ENCODE data around the gene CLNS1A.
A peak's percentile ranks its signal among the peaks of the same experiment; 100 is the strongest.

CLNS1A gene

GRCh38 chr11:77619576-77620198 lies 17.9 kb downstream of the CLNS1A start:
- Histone ChIP-seq H3K4me1 (ENCODE audit: control insufficient read depth in 2 of 2, insufficient read depth in 2 of 2, low read length in 2 of 2) (no peaks in the 10 kb centered on the region), H3K9ac (ENCODE audit: low read depth in 1 of 2, low read length in 2 of 2) (no peak overlapping the region), H3K27me3 (ENCODE audit: control insufficient read depth in 2 of 2, insufficient read depth in 2 of 2, low read length in 2 of 2) (no peaks in the 10 kb centered on the region), H3K4me3 (ENCODE audit: low read length in 2 of 2) (no peak overlapping the region), H3K36me3 (ENCODE audit: control insufficient read depth in 2 of 2, insufficient read depth in 2 of 2, low read length in 2 of 2) (peaks cover 39 to 53% of the 10 kb centered on the region in 2 donors), H3K27ac (ENCODE audit: low read depth in 2 of 2, low read length in 2 of 2) (no peak overlapping the region), H3K9me3 (ENCODE audit: control insufficient read depth in 2 of 2, low read length in 2 of 2) (no peaks in the 10 kb centered on the region)

DNA sequence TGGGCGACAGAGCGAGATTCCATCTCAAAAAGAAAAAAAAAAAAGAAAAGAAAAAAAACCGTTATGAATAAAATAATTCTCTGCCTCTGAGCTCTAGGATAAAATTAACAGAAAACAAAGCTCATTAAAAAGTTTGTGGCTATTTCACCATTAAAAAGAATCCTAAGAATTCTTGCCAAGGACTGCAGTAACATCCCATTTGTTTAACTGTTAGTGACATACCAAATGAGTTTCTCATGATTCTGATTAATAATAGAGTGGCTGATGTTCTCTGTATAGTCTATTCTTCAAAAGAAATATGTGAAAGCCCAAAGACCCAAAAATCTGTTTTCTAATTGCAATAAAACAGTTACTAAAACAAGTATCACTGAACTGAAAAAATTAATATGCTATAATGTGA lies 19.7 kb downstream of the CLNS1A start:
- H3K4me3 ChIP-seq (ENCODE audit: low read length in 2 of 2): no peak overlapping the region
- no peaks in the 10 kb centered on the region for H3K27me3 ChIP-seq (ENCODE audit: control insufficient read depth in 2 of 2, insufficient read depth in 2 of 2, low read length in 2 of 2)
- H3K27ac ChIP-seq (ENCODE audit: low read depth in 2 of 2, low read length in 2 of 2): no peak overlapping the region
- H3K9me3 ChIP-seq (ENCODE audit: control insufficient read depth in 2 of 2, low read length in 2 of 2): no peaks in the 10 kb centered on the region
- peaks cover 31 to 47% of the 10 kb centered on the region in 2 donors for H3K36me3 ChIP-seq (ENCODE audit: control insufficient read depth in 2 of 2, insufficient read depth in 2 of 2, low read length in 2 of 2)
- no peak overlapping the region for H3K9ac ChIP-seq (ENCODE audit: low read depth in 1 of 2, low read length in 2 of 2)
- H3K4me1 ChIP-seq (ENCODE audit: control insufficient read depth in 2 of 2, insufficient read depth in 2 of 2, low read length in 2 of 2): no peaks in the 10 kb centered on the region

- Histone ChIP-seq H3K4me1 (ENCODE audit: control insufficient read depth in 2 of 2, insufficient read depth in 2 of 2, low read length in 2 of 2) (no peaks in the 10 kb centered on the region), H3K27me3 (ENCODE audit: control insufficient read depth in 2 of 2, insufficient read depth in 2 of 2, low read length in 2 of 2) (no peaks in the 10 kb centered on the region), H3K9me3 (ENCODE audit: control insufficient read depth in 2 of 2, low read length in 2 of 2) (no peaks in the 10 kb centered on the region), H3K36me3 (ENCODE audit: control insufficient read depth in 2 of 2, insufficient read depth in 2 of 2, low read length in 2 of 2) (peaks cover 21 to 22% of the 10 kb centered on the region in 2 donors), H3K4me3 (ENCODE audit: low read length in 2 of 2) (no peak overlapping the region), H3K9ac (ENCODE audit: low read depth in 1 of 2, low read length in 2 of 2) (no peak overlapping the region), H3K27ac (ENCODE audit: low read depth in 2 of 2, low read length in 2 of 2) (no peak overlapping the region)
Observed at GRCh38 chr11:77611921-77612320, 25.7 kb downstream of the CLNS1A start.

- H3K4me3 ChIP-seq (ENCODE audit: low read length in 2 of 2): no peak overlapping the region
- H3K9ac ChIP-seq (ENCODE audit: low read depth in 1 of 2, low read length in 2 of 2): no peak overlapping the region
- H3K9me3 ChIP-seq (ENCODE audit: control insufficient read depth in 2 of 2, low read length in 2 of 2): no peaks in the 10 kb centered on the region
- no peak overlapping the region for H3K27ac ChIP-seq (ENCODE audit: low read depth in 2 of 2, low read length in 2 of 2)
- peaks cover 6 to 16% of the 10 kb centered on the region in 2 donors for H3K36me3 ChIP-seq (ENCODE audit: control insufficient read depth in 2 of 2, insufficient read depth in 2 of 2, low read length in 2 of 2)
- no peaks in the 10 kb centered on the region for H3K27me3 ChIP-seq (ENCODE audit: control insufficient read depth in 2 of 2, insufficient read depth in 2 of 2, low read length in 2 of 2)
- H3K4me1 ChIP-seq (ENCODE audit: control insufficient read depth in 2 of 2, insufficient read depth in 2 of 2, low read length in 2 of 2): no peaks in the 10 kb centered on the region
Observed at GRCh38 chr11:77609234-77609633, 28.4 kb downstream of the CLNS1A start.

DNA sequence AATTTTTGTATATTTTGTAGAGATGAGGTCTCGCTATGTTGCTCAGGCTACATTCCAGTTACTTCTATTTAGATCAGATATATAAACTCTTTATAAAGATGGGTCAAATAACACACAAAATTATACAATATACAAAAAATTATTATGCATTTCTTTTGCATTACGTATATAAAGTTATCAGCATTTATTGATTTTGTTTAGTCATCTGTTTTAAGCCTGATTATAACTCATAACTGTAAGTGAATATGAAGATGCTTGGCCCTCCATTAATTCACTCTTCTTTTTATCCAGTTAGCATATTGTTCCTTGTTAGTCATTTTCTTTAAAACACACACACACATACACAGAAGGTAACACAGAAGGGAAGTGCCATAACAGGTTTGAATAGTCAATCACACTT lies 33.3 kb downstream of the CLNS1A start:
- peaks cover 4 to 13% of the 10 kb centered on the region in 2 donors for H3K4me1 ChIP-seq (ENCODE audit: control insufficient read depth in 2 of 2, insufficient read depth in 2 of 2, low read length in 2 of 2)
- H3K36me3 ChIP-seq (ENCODE audit: control insufficient read depth in 2 of 2, insufficient read depth in 2 of 2, low read length in 2 of 2): peaks cover 4 to 7% of the 10 kb centered on the region in 2 donors
- H3K27me3 ChIP-seq (ENCODE audit: control insufficient read depth in 2 of 2, insufficient read depth in 2 of 2, low read length in 2 of 2): no peaks in the 10 kb centered on the region
- no peak overlapping the region for H3K4me3 ChIP-seq (ENCODE audit: low read length in 2 of 2)
- no peak overlapping the region for H3K27ac ChIP-seq (ENCODE audit: low read depth in 2 of 2, low read length in 2 of 2)
- H3K9ac ChIP-seq (ENCODE audit: low read depth in 1 of 2, low read length in 2 of 2): no peak overlapping the region
- H3K9me3 ChIP-seq (ENCODE audit: control insufficient read depth in 2 of 2, low read length in 2 of 2): no peaks in the 10 kb centered on the region

DNA sequence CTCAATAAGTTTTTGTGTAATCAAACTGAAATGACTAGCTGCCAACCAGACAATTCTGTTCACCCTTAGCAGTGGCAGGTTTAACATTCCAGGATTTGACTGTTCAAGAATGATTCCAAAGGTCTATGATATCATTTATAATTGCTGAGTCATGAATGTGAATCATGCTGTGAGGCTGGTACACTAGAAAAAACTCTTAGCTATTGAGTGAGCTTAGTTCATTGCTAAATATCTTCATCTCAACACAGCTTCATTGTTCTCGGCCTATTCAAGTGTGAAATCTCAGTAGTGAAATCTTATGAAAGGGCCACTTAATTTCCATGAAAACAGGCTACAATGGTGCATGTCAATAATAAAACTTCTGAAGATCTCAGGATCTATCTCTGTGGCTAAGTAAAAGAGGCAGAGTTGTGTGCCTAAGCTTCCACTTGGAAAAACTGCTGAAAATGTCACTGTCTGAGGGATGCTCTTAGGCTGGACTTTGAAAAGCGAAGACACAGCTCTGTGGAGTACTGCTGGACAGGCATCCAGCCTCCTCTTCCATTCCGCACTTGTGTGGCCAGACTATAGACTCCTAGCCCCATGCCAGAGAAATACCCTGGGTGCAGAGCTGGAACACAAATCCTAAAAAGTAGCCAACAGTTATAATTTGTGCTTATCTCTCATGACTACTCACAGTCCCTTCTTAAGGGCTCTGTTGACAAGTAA lies 35.1 kb downstream of the CLNS1A start:
- Histone ChIP-seq H3K27ac (ENCODE audit: low read depth in 2 of 2, low read length in 2 of 2) (peak overlapping the region; percentile 4 to 49), H3K9ac (ENCODE audit: low read depth in 1 of 2, low read length in 2 of 2) (no peak overlapping the region)

DNA sequence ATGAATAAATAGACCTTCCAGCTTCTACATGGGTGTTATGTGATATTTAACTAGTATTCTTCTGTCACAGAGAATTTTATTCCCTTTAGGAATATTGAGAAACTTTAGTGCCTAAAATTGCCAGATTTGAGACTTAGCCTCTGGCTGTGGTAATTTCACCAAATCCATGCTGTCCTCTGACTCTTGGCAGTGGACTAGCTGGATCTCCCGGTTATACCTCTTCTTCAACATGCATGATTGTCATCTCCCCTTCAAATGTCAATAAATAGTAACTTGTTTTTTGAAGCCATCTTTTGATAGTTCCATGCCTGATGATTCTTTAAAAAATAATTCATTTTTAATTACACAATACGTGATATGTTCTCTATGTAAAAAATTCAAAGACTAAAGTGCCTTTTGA lies 39.4 kb downstream of the CLNS1A start:
- Histone ChIP-seq H3K27me3 (ENCODE audit: control insufficient read depth in 2 of 2, insufficient read depth in 2 of 2, low read length in 2 of 2) (no peaks in the 10 kb centered on the region), H3K4me3 (ENCODE audit: low read length in 2 of 2) (no peak overlapping the region), H3K9me3 (ENCODE audit: control insufficient read depth in 2 of 2, low read length in 2 of 2) (no peaks in the 10 kb centered on the region)

More for the DNA sequence above, 35.1 kb downstream of the CLNS1A start:
- H3K27me3 ChIP-seq (ENCODE audit: control insufficient read depth in 2 of 2, insufficient read depth in 2 of 2, low read length in 2 of 2): no peaks in the 10 kb centered on the region
- no peak overlapping the region for H3K4me3 ChIP-seq (ENCODE audit: low read length in 2 of 2)
- H3K36me3 ChIP-seq (ENCODE audit: control insufficient read depth in 2 of 2, insufficient read depth in 2 of 2, low read length in 2 of 2): peaks cover 4 to 7% of the 10 kb centered on the region in 2 donors
- H3K9me3 ChIP-seq (ENCODE audit: control insufficient read depth in 2 of 2, low read length in 2 of 2): no peaks in the 10 kb centered on the region
- peaks cover 4 to 13% of the 10 kb centered on the region in 2 donors for H3K4me1 ChIP-seq (ENCODE audit: control insufficient read depth in 2 of 2, insufficient read depth in 2 of 2, low read length in 2 of 2)

GRCh38 chr11:77596626-77597025 lies 41.0 kb downstream of the CLNS1A start:
- no peak overlapping the region for H3K27ac ChIP-seq (ENCODE audit: low read depth in 2 of 2, low read length in 2 of 2)

More for the DNA sequence above, 39.4 kb downstream of the CLNS1A start:
- no peaks in the 10 kb centered on the region for H3K36me3 ChIP-seq (ENCODE audit: control insufficient read depth in 2 of 2, insufficient read depth in 2 of 2, low read length in 2 of 2)
- no peak overlapping the region for H3K9ac ChIP-seq (ENCODE audit: low read depth in 1 of 2, low read length in 2 of 2)
- no peak overlapping the region for H3K27ac ChIP-seq (ENCODE audit: low read depth in 2 of 2, low read length in 2 of 2)
- peaks cover 4 to 13% of the 10 kb centered on the region in 2 donors for H3K4me1 ChIP-seq (ENCODE audit: control insufficient read depth in 2 of 2, insufficient read depth in 2 of 2, low read length in 2 of 2)

DNA sequence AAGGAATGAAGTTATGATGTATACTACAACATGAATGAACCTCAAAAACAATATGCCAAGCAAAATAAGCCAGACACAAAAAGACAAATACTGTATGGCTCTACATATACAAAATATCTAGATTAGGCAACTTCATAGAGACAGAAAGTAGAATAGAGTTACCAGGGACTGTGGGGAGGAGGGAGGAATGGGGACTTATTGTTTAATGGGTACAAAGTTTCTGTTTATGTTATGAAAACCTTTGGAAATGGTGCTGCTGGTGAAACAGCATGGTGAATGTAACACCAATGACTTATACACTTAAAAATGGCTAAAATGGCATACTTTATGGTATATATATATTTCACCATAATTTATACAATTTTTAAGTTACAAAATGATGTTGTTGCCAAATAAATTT lies 43.7 kb downstream of the CLNS1A start:
- Histone ChIP-seq H3K27me3 (ENCODE audit: control insufficient read depth in 2 of 2, insufficient read depth in 2 of 2, low read length in 2 of 2) (no peaks in the 10 kb centered on the region), H3K4me1 (ENCODE audit: control insufficient read depth in 2 of 2, insufficient read depth in 2 of 2, low read length in 2 of 2) (peaks cover 7 to 9% of the 10 kb centered on the region in 2 donors), H3K27ac (ENCODE audit: low read depth in 2 of 2, low read length in 2 of 2) (no peak overlapping the region), H3K9ac (ENCODE audit: low read depth in 1 of 2, low read length in 2 of 2) (no peak overlapping the region), H3K9me3 (ENCODE audit: control insufficient read depth in 2 of 2, low read length in 2 of 2) (no peaks in the 10 kb centered on the region), H3K36me3 (ENCODE audit: control insufficient read depth in 2 of 2, insufficient read depth in 2 of 2, low read length in 2 of 2) (no peaks in the 10 kb centered on the region), H3K4me3 (ENCODE audit: low read length in 2 of 2) (no peak overlapping the region)

More at GRCh38 chr11:77596626-77597025, 41.0 kb downstream of the CLNS1A start:
- Histone ChIP-seq H3K27me3 (ENCODE audit: control insufficient read depth in 2 of 2, insufficient read depth in 2 of 2, low read length in 2 of 2) (no peaks in the 10 kb centered on the region), H3K36me3 (ENCODE audit: control insufficient read depth in 2 of 2, insufficient read depth in 2 of 2, low read length in 2 of 2) (no peaks in the 10 kb centered on the region), H3K4me1 (ENCODE audit: control insufficient read depth in 2 of 2, insufficient read depth in 2 of 2, low read length in 2 of 2) (peaks cover 1 to 2% of the 10 kb centered on the region in 2 donors), H3K9ac (ENCODE audit: low read depth in 1 of 2, low read length in 2 of 2) (no peak overlapping the region), H3K4me3 (ENCODE audit: low read length in 2 of 2) (no peak overlapping the region), H3K9me3 (ENCODE audit: control insufficient read depth in 2 of 2, low read length in 2 of 2) (no peaks in the 10 kb centered on the region)

- H3K27ac ChIP-seq (ENCODE audit: low read depth in 2 of 2, low read length in 2 of 2): no peak overlapping the region
- H3K4me1 ChIP-seq (ENCODE audit: control insufficient read depth in 2 of 2, insufficient read depth in 2 of 2, low read length in 2 of 2): peaks cover 9% of the 10 kb centered on the region in 2 donors
- H3K9me3 ChIP-seq (ENCODE audit: control insufficient read depth in 2 of 2, low read length in 2 of 2): no peaks in the 10 kb centered on the region
- no peaks in the 10 kb centered on the region for H3K36me3 ChIP-seq (ENCODE audit: control insufficient read depth in 2 of 2, insufficient read depth in 2 of 2, low read length in 2 of 2)
- H3K4me3 ChIP-seq (ENCODE audit: low read length in 2 of 2): no peak overlapping the region
- no peak overlapping the region for H3K9ac ChIP-seq (ENCODE audit: low read depth in 1 of 2, low read length in 2 of 2)
- H3K27me3 ChIP-seq (ENCODE audit: control insufficient read depth in 2 of 2, insufficient read depth in 2 of 2, low read length in 2 of 2): no peaks in the 10 kb centered on the region
Observed at GRCh38 chr11:77592727-77593126, 44.9 kb downstream of the CLNS1A start.
